Activated T-cell treated with anti-CD3 and anti-CD28 coated beads, Interleukin-2, amount 50 U/mL, for 24 hours (primary cell): ENCODE results near the gene OR10D3.
"Not testable (repeated sequence)": the region's sequence is repeated elsewhere in the genome, so short reads cannot be mapped to it uniquely, and the experiment has no call there.

Experiments
- DNase-seq: peaks from one replicate; pipeline ENCODE4 v3.0.0-alpha.2; 2020
- H3K27ac Mint-ChIP-seq: 2 replicates; pipeline ENCODE4 v1.8.0; 2020; ENCODE audit warnings: mild to moderate bottlenecking, mixed read lengths
- H3K27me3 Mint-ChIP-seq: 2 replicates; pipeline ENCODE4 v1.8.0; 2020; ENCODE audit warnings: mixed read lengths
- H3K36me3 Mint-ChIP-seq: 2 replicates; pipeline ENCODE4 v1.8.0; 2020; ENCODE audit warnings: low read depth, mixed read lengths
- H3K4me1 Mint-ChIP-seq: 2 replicates; pipeline ENCODE4 v1.8.0; 2020; ENCODE audit warnings: low read depth, mixed read lengths
- H3K4me3 Mint-ChIP-seq: 2 replicates; pipeline ENCODE4 v1.8.0; 2020; ENCODE audit warnings: mild to moderate bottlenecking, moderate library complexity, mixed read lengths
- H3K9me3 Mint-ChIP-seq: 2 replicates; pipeline ENCODE4 v1.8.0; 2020; ENCODE audit warnings: mixed read lengths

The OR10D3 gene, protein sequence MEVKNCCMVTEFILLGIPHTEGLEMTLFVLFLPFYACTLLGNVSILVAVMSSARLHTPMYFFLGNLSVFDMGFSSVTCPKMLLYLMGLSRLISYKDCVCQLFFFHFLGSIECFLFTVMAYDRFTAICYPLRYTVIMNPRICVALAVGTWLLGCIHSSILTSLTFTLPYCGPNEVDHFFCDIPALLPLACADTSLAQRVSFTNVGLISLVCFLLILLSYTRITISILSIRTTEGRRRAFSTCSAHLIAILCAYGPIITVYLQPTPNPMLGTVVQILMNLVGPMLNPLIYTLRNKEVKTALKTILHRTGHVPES

DNA sequence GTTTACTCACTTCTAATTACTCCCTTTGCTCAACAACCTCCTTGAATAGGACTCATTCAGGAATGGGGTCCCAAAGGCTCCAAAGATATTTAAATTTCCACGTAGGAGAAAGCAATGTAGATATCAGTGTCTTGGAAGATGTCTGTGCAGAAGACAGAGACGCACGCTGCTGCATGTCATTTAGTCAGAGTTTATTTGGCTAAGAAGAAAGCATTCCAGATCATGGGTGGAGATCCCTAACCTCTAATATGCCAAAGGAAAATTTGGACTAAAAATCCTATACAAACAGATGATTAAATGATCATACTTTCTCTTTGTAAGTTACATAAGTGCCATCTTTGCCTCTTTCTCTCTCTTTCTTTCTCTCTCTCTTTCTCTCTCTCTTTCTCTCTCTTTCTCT, at the start of gene OR10D3:
Gene OR10D3, plus strand, starts transcription at position 278 of the 400 bp plus-strand sequence. CDS start 1,925 bp downstream, outside the sequence.
- no peaks in the 10 kb centered on the region for H3K4me1 Mint-ChIP-seq
- H3K27me3 Mint-ChIP-seq, result peaks cover 32% of the 10 kb centered on the region

DNA sequence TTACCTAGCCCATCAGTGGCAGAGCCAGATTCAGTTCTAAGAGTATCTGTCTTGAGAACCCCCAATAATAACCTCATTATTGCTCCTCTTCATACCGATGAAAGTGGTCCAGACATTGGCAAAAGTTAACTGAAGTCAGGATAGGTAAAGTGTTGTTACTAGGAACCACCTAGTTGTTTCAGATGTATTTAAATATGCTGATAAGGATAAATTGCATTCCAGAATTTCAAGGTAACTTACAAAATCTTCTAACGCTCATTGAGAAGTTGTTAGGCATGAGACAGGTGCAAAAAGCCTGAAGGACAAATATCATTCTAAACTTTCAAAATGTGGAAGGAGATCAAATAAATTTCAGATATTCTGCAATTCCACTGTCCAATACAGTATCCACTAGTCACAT, 40.1 kb upstream of the OR10D3 start:
- Mint-ChIP-seq H3K27me3 (no peaks in the 10 kb centered on the region), H3K4me1 (no peaks in the 10 kb centered on the region), H3K9me3 (peaks cover 8% of the 10 kb centered on the region), H3K27ac (no peak overlapping the region), H3K36me3 (peaks cover 32% of the 10 kb centered on the region), H3K4me3 (no peak overlapping the region)
- DNase-seq, result no peak

More for the DNA sequence above, at the start of gene OR10D3:
- DNase-seq, result no peak
- Mint-ChIP-seq H3K27ac (no peak within 1 kb of the TSS), H3K4me3 (no peak within 1 kb of the TSS), H3K36me3 (no peaks in the 10 kb centered on the region), H3K9me3 (no peaks in the 10 kb centered on the region)

GRCh38 chr11:124147951-124148350, 35.2 kb upstream of the OR10D3 start:
- DNase-seq, result no peak
- Mint-ChIP-seq H3K36me3 (peaks cover 2% of the 10 kb centered on the region), H3K4me3 (no peak overlapping the region), H3K27me3 (no peaks in the 10 kb centered on the region), H3K4me1 (no peaks in the 10 kb centered on the region), H3K9me3 (no peaks in the 10 kb centered on the region), H3K27ac (no peak overlapping the region)

GRCh38 chr11:124150684-124151083, 32.5 kb upstream of the OR10D3 start:
- DNase-seq, result no peak

GRCh38 chr11:124152770-124153407, 30.3 kb upstream of the OR10D3 start:
- Mint-ChIP-seq H3K27me3 (peaks cover 11% of the 10 kb centered on the region), H3K9me3 (no peaks in the 10 kb centered on the region), H3K36me3 (no peaks in the 10 kb centered on the region), H3K4me1 (no peaks in the 10 kb centered on the region), H3K4me3 (no peak overlapping the region), H3K27ac (no peak overlapping the region)
- DNase-seq, result no peak

More at GRCh38 chr11:124150684-124151083, 32.5 kb upstream of the OR10D3 start:
- Mint-ChIP-seq H3K27ac (no peak overlapping the region), H3K9me3 (no peaks in the 10 kb centered on the region), H3K27me3 (peaks cover 7% of the 10 kb centered on the region), H3K4me1 (no peaks in the 10 kb centered on the region), H3K4me3 (no peak overlapping the region), H3K36me3 (no peaks in the 10 kb centered on the region)

DNA sequence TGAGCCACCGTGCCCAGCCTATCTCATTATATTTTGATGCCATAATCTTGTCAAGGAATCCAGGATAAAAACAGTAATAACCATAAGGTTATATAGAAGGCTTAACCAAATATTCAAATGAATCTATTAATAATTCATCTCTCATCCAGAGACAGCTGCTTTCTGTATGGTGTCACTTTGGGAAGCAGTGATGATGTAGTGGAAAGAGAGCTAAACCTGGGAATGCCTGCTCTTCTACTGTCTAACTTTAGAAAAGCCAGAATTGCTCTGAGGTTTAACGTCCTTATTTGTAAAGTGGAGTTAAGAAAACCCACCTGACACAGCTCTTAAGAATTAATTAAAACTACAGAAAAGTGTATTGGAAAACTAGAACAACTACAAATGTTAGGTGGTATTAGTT, 29.3 kb upstream of the OR10D3 start:
- H3K4me3 Mint-ChIP-seq, result no peak overlapping the region
- H3K9me3 Mint-ChIP-seq, result no peaks in the 10 kb centered on the region
- peaks cover 17% of the 10 kb centered on the region for H3K27me3 Mint-ChIP-seq
- H3K4me1 Mint-ChIP-seq, result no peaks in the 10 kb centered on the region
- no peak for DNase-seq
- H3K36me3 Mint-ChIP-seq, result no peaks in the 10 kb centered on the region
- no peak overlapping the region for H3K27ac Mint-ChIP-seq

DNA sequence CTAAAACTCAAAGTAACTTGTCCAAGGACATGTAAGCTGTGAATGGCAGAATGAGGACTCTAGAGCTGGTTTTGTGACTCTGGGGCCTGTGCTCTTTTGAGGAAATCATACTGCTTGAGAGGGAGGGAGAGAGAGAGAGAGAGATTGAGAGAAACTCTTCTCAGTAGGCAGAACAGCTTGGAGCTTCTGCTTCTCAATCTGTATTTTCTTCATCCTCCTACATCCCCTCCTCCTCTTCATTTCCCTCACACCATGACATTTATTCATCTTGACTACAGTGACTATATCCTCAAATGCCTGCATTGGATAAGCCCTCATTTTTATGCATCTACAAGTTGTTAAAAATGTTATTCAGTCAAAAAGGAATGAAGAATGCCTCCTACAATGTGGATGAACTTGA, 23.7 kb upstream of the OR10D3 start:
- H3K27me3 Mint-ChIP-seq, result peaks cover 19% of the 10 kb centered on the region
- H3K36me3 Mint-ChIP-seq, result no peaks in the 10 kb centered on the region
- no peak overlapping the region for H3K27ac Mint-ChIP-seq
- H3K4me3 Mint-ChIP-seq, result no peak overlapping the region
- no peaks in the 10 kb centered on the region for H3K9me3 Mint-ChIP-seq
- no peak for DNase-seq
- no peaks in the 10 kb centered on the region for H3K4me1 Mint-ChIP-seq

- Mint-ChIP-seq H3K27me3 (peaks cover 17% of the 10 kb centered on the region), H3K27ac (no peak overlapping the region), H3K4me3 (no peak overlapping the region), H3K9me3 (no peaks in the 10 kb centered on the region), H3K4me1 (no peaks in the 10 kb centered on the region), H3K36me3 (no peaks in the 10 kb centered on the region)
- no peak for DNase-seq
Observed at GRCh38 chr11:124160986-124161385, 22.2 kb upstream of the OR10D3 start.

GRCh38 chr11:124167826-124168231, 15.3 kb upstream of the OR10D3 start:
- peaks cover 23% of the 10 kb centered on the region for H3K27me3 Mint-ChIP-seq
- no peaks in the 10 kb centered on the region for H3K9me3 Mint-ChIP-seq
- DNase-seq, result no peak
- H3K4me3 Mint-ChIP-seq, result no peak overlapping the region
- no peak overlapping the region for H3K27ac Mint-ChIP-seq
- H3K36me3 Mint-ChIP-seq, result no peaks in the 10 kb centered on the region
- H3K4me1 Mint-ChIP-seq, result no peaks in the 10 kb centered on the region

- no peak overlapping the region for H3K4me3 Mint-ChIP-seq
- no peaks in the 10 kb centered on the region for H3K4me1 Mint-ChIP-seq
- H3K36me3 Mint-ChIP-seq, result no peaks in the 10 kb centered on the region
- DNase-seq, result no peak
- no peak overlapping the region for H3K27ac Mint-ChIP-seq
- peaks cover 23% of the 10 kb centered on the region for H3K27me3 Mint-ChIP-seq
- H3K9me3 Mint-ChIP-seq, result no peaks in the 10 kb centered on the region
Observed at GRCh38 chr11:124168796-124169195, 14.3 kb upstream of the OR10D3 start.

DNA sequence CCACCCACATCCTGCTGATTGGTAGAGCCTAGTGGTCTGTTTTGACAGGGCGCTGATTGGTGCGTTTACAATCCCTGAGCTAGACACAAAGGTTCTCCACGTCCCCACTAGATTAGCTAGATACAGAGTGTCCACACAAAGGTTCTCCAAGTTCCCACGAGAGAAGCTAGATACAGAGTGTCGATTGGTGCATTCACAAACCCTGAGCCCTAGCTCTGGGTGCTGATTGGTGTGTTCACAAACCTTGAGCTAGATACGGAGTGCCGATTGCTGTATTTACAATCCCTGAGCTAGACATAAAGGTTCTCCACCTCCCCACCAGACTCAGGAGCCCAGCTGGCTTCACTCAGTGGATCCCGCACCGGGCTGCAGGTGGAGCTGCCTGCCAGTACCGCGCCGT, 12.8 kb upstream of the OR10D3 start:
- not testable (repeated sequence) for H3K9me3 Mint-ChIP-seq, H3K4me3 Mint-ChIP-seq, DNase-seq, H3K4me1 Mint-ChIP-seq, H3K27ac Mint-ChIP-seq, H3K36me3 Mint-ChIP-seq
- peaks cover 20% of the 10 kb centered on the region for H3K27me3 Mint-ChIP-seq

DNA sequence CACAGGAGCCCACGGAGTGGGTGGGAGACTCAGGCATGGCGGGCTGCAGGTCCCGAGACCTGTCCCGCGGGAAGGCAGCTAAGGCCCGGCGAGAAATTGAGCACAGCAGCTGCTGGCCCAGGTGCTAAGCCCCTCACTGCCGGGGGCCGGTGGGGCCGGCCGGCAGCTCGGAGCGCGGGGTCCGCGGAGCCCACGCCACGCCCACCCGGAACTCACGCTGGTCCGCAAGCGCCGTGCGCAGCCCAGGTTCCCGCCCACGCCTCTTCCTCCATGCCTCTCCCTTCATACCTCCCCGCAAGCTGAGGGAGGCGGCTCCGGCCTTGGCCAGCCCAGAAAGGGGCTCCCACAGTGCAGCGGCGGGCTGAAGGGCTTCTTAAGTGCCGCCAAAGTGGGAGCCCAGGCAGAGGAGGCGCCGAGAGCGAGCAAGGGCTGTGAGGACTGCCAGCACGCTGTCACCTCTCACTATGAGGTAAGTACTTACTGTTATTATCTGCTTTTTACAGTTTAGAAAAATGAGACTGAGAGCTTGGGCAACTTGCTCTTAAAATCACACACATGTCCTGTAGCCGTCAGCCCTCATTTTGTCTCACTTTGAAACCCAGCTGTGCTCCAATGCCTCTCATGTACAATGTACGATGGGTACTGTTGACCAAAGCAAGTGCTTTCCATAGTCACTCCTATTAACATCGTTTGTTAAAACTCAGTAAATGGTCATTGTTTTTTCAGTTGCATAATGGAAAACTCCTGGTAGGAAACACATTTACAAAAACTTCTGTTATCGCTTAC, 12.2 kb upstream of the OR10D3 start:
- no peak for DNase-seq
- no peaks in the 10 kb centered on the region for H3K36me3 Mint-ChIP-seq
- no peaks in the 10 kb centered on the region for H3K9me3 Mint-ChIP-seq
- no peak overlapping the region for H3K27ac Mint-ChIP-seq
- no peak overlapping the region for H3K4me3 Mint-ChIP-seq
- peaks cover 20% of the 10 kb centered on the region for H3K27me3 Mint-ChIP-seq
- no peaks in the 10 kb centered on the region for H3K4me1 Mint-ChIP-seq

DNA sequence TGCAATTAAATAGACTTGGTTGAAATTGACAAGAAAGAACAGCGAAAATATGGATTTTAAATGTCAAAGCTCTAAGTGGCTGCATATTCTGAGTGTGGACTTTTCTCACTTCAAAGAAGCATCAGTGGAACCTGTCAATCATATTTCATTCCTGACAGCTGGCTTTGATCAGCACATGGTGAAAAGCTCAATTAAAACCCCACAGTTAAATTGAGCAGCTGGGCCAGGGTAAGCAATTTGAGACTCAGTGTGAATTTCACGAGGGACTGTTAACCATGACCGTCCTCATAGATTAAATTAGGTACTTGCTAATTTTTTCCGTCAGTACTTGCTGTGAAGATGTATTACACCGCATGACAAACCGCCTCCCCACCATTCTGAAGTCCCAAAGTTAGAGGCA, 11.0 kb upstream of the OR10D3 start:
- Mint-ChIP-seq H3K4me1 (no peaks in the 10 kb centered on the region), H3K36me3 (no peaks in the 10 kb centered on the region), H3K27ac (no peak overlapping the region), H3K9me3 (no peaks in the 10 kb centered on the region), H3K27me3 (peaks cover 12% of the 10 kb centered on the region), H3K4me3 (no peak overlapping the region)
- no peak for DNase-seq

DNA sequence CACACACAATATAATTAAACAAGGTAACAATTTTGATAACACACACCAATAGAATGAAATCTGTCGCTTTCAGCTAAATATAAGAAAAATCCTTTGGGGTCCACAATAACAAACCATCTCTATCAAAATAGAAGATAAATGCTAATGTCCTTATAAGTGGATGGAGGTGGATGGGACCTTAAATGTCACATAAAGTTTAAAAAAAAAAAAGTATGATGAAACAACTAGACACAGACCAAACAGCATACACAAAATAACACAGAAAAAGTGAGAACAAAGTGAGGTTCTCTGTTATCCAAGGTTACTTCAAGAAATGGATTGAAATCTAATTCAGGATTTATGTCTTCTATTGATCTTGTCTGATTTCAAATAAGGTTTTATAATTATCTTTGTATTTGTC, 10.5 kb upstream of the OR10D3 start:
- DNase-seq, result no peak
- H3K27ac Mint-ChIP-seq, result no peak overlapping the region

More for the DNA sequence above, 10.5 kb upstream of the OR10D3 start:
- peaks cover 7% of the 10 kb centered on the region for H3K27me3 Mint-ChIP-seq
- no peaks in the 10 kb centered on the region for H3K9me3 Mint-ChIP-seq
- H3K4me3 Mint-ChIP-seq, result no peak overlapping the region
- H3K4me1 Mint-ChIP-seq, result no peaks in the 10 kb centered on the region
- H3K36me3 Mint-ChIP-seq, result no peaks in the 10 kb centered on the region
